Right ventricle myocardium superior (tissue), 1 donor: Measurements from ENCODE around the gene NPW. TPM values are rescaled to one million over a fixed set of nuclear protein-coding genes. Genes with fewer than 3 reads are reported as not detected.
"Not testable (repeated sequence)": the region's sequence is repeated elsewhere in the genome, so short reads cannot be mapped to it uniquely, and the experiment has no call there.

ENCODE experiments used
- ATAC-seq: fragments of 200-7000 bp; cut with Tn5 transposase; one replicate; pipeline ENCODE4 v1.9.1; 2020; ENCODE audit warnings: mild to moderate bottlenecking; ENCODE audit not compliant: poor library complexity
- DNase-seq: peaks from one replicate; pipeline ENCODE4 v3.0.0-alpha.2; 2020
- intact Hi-C: fragments of 100-400 bp; cut with DNase I; formaldehyde crosslinking; loops from one replicate; pipeline ENCODE4 v1.11.2; 2022
- total RNA-seq: library from RNA; stranded (reverse); fragmentation: NEBNext Ultra II Directional; extraction: Animal tissue kit (Norgen Biotek cat#: 25700); gene quantifications from one replicate; pipeline ENCODE4 v1.2.1, GENCODE V29; 2021
- donor health status: DM: no; HTN: yes; CAD: no; lungs with severe emphysema.

The NPW gene
- total RNA-seq, 1 donor from 2014 or later: not detected

GRCh38 chr16:2029350-2029749 lies 9.8 kb downstream of the NPW start:
- ATAC-seq (no peak), DNase-seq (no peak)
- intact Hi-C loops: no loop called here

DNA sequence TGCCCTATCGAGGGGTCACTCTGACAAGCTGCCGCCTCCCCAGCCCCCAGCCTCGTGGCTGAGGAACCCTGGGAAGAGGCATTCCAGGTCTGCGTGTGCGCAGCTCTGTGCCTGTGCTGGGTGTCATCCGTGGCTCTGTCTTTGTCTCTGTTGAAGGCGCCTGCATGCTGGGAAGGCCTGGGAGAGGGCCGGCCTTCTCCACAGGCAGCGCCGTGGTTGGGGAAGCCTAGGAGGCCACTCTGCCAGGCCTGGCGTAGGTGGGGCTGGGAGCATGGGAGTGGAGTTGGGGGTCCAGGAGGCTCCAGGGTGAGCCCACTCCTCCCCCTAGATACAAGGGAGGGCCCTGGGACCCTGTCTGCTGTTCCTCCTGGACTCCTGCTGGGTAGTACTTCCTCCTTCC lies 10.5 kb downstream of the NPW start:
- DNase-seq (no peak), ATAC-seq (no peak)
- intact Hi-C loops: no loop called here

- ATAC-seq: no peak
- peak; percentile 75 for DNase-seq
- intact Hi-C loops: no loop called here
Observed at GRCh38 chr16:2031081-2031577, 11.5 kb downstream of the NPW start.

- ATAC-seq (peak; percentile 11), DNase-seq (peak; percentile 65)
- intact Hi-C loops: no loop called here
Observed at GRCh38 chr16:2032285-2033056, 12.9 kb downstream of the NPW start.

GRCh38 chr16:2033057-2033908 lies 13.7 kb downstream of the NPW start:
- intact Hi-C loops: no loop called here
- ATAC-seq (peak; percentile 62), DNase-seq (peak; percentile 79)

DNA sequence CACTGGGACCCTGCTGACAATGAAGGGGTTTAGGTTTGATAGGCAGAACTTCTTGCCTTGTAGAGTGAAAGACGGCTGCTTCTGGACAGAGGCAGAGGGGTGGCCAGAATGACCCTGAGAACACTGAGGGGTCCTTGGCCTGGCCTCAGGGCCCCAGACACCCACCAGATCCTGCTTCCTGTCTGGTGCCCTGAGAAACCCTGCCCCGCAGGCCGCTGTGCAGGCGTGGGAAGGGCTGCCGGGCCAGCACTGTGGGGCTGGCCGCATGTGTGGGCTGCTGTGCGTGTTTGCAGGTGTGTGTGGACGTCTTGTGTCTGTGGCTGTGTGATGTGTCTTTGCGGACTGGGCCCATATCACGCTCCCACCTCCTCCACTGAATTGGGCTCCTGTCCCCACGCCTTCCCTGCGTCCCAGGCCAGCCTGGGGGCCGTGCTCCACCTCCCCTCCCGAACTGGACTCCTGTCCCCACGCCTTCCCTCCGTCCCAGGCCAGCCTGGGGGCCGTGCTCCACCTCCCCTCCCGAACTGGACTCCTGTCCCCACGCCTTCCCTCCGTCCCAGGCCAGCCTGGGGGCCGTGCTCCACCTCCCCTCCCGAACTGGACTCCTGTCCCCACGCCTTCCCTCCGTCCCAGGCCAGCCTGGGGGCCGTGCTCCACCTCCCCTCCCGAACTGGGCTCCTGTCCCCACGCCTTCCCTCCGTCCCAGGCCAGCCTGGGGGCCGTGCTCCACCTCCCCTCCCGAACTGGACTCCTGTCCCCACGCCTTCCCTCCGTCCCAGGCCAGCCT lies 14.5 kb downstream of the NPW start:
- intact Hi-C loops, ATAC-seq, DNase-seq: not testable (repeated sequence)

DNA sequence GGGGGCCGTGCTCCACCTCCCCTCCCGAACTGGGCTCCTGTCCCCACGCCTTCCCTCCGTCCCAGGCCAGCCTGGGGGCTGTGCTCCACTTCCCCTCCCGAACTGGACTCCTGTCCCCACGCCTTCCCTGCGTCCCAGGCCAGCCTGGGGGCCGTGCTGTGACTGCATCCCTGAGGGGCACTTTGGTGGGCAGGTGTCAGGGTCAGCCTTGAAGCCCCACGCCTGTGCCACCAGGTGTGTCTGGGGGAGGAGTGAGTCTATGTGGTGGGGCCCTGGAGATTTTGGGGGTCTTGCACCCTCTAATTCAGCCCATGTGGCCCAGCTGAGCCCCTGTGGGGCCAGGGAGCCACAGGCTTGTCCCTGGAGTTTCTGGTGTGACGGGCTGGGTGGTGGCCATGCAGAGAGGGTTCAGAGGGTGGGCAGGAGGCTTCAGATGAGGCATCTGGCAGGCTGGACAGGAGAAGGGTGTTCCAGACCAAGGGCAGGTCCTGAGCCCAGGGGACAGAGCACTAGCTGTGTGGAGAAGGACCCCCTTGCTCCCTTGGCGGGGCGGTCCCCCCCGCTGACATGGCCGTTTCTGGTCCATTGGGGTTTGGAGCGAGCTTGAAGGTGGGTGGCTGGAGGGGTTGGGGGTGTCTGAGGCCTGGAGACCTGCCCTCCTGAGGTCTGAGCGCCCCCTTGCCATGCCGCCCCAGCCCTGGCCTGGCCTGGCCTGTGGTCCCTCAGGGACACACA lies 15.3 kb downstream of the NPW start:
- no peak for DNase-seq
- intact Hi-C loops: no loop called here
- ATAC-seq: no peak

DNA sequence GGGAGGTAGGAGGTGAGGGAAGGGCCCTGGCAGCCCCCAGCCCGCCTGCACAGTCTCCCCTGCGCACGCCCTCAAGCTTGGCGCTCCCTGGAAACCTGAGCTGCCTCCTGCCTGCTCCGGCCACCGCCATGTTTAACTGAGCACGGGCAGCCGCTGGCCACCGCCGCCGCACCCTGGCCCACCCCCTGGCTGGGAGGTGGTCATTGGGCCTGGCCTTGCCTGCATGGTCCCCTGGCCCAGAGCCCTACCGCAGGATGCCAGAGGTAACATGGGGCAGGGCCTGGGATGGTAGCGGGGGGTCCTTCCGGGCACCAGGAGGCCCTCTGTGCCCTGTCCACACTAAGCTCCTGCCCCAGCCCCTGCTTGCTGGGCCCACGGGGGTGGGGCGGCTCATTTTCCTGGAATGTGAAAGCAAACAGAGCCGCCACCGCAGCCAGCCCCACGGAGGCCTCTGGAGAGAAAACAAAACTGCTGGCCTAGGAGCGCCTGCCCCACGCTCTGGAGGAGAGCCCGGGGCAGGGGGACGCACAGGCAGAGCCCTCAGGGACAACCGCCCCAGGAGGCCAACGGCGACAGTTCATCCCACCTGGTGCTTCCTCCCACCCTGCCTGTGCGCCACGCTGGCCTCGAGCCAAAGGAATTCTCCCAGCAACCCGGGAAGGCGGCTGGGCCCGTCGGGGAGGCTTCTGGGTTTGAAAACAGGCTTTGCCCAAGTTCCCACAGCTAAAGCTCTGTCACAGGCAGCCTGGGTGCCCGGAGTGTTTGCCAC lies 16.0 kb downstream of the NPW start:
- DNase-seq (peak; percentile 84), ATAC-seq (peak; percentile 9)
- intact Hi-C loops: no loop called here

- no peak for ATAC-seq
- intact Hi-C loops: no loop called here
- no peak for DNase-seq
Observed at GRCh38 chr16:2036200-2036966, 16.8 kb downstream of the NPW start.

- DNase-seq (no peak), ATAC-seq (no peak)
- intact Hi-C loops: no loop called here
Observed at GRCh38 chr16:2037115-2037514, 17.5 kb downstream of the NPW start.

DNA sequence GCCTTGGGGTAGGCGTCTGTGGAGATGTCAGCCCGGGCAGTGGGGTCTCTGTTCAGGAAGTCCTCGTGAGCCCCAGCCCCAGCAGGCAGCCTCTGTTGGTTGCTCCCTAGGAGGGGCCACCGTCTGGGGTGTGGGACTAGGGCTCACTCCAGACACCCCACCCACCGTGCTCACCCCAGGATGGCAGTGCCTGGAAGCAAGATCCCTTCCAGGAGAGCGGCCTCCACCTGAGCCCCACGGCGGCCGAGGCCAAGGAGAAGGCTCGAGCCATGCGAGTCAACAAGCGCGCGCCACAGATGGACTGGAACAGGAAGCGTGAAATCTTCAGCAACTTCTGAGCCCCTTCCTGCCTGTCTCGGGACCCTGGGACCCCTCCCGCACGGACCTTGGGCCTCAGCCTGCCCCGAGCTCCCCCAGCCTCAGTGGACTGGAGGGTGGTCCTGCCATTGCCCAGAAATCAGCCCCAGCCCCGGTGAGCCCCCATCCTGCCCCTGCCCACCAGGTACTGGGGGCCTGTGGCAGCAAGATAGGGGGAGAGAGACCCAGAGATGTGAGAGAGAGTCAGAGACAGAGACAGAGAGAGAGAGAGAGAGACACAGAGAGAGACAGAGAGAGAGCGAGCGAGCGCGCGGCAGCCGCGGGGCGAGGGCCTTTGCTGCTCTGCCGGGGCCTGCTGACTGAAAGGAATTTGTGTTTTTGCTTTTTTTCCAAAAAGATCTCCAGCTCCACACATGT lies 18.2 kb downstream of the NPW start:
- ATAC-seq: no peak
- intact Hi-C loops: no loop called here
- no peak for DNase-seq

DNA sequence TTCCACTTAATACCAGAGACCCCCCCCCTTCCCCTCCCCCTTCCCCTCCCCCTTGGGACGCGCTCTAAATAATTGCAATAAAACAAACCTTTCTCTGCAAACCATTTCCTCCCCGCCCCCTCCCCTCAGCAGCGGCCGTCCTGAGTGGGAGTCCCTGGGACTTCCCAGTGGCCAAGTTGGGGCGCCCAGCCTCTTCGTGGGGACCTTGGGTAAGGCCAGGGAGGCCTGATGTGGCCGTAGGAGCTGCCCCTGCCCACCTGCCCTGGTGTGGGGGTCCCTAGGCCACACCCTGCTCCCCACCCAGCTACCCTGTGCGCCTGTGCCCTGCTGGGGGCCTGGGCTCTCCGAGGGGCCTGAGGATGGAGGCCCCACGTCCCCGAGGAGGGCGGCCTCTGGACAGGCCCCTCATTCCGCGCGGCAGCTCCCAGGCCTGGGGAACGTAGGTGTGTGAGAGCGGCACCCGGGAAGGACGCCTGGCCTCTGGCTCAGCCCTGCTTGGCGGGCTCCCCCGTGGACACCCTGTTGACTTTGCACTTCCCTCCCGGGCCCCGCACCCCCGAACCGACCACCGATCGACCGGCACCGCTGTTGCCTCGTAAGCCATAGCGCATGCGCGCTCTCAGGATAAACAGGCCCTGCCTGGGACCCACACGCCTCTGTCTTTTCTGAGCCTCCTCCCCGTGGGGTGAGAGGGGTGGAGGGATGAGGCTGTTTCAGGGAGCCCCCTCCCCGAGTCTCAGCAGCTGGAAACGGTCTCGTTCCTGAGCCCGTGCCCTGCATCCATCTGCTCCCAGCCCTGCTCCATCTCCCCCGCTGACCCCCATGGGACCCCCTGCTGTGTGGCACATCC lies 19.0 kb downstream of the NPW start:
- ATAC-seq: peak; percentile 3
- DNase-seq: peak; percentile 71
- intact Hi-C loops: no loop called here

DNA sequence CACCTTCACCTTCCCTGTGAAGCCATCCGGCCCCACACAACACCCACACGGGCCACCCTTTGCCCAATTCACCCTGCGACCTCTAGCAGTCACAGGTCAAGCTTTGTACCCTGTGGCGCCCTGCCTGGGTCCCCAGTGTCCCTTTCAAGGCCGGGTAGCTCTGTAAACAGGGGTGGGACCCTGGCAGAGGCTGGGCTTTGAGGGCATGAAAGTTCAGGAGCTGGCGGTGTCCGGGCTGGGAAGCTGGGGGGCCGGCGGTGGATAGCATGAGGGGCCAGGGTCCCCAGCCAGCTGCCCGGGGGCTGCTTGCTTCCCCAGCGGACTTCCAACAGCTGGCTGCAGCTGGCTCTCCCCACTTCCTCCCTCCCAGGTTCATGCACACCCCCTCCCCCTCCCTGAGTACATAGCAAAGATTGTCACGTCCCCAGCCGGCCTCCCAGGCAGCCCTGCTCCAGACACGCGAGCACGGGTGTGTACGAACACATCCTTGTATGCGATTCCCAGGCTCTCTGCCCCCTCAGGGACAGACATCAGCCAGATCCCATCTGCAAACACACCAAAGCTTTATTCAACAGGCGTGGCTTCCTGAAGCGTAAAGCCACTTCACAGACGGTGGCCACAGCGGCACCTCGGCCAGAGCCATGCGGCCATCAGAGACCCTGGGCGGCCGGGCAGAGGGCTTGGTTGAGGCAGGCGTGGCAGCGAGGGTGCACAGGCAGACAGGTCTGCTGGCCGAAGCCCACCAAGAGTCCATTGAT lies 19.9 kb downstream of the NPW start:
- DNase-seq (peak; percentile 92), ATAC-seq (peak; percentile 51)
- intact Hi-C loops: no loop called here

DNA sequence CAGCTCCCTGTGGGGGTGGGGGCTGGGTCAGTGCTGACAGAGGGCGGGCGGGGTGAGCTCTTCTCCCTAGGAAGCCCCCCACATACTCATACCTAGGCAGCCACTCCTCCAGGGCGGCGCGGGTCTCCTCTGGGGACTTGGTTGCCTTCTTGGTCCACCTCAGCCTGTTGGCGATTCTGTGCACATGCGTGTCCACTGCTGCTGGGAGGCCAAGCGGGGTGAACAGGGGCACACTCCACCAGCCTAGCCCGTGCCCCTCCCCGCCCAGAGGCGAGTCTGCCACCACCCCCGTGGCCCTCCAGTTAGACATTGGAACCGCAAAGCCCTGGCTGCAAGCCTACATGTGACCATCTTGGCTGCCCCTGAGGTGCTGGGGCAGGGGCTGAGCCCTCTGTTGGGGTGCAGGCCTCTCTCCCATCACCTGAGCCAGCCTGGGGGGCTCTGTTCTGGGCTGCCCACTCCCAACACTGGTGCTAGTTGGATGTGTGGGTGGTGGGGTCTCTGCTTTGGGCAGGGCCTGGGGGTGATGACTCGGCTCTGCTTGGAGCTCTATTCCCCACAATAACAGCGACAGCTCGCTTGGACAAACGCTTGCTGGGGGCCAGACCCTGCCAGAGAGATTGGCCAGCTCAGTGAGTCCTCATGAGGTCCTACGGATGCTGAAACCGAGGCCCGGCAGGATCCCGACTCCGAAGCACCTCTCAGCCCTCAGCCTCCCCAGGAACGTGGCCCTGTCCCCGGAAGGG lies 20.6 kb downstream of the NPW start:
- peak; percentile 60 for DNase-seq
- intact Hi-C loops: no loop called here
- ATAC-seq: peak; percentile 0
